Measurements from ENCODE around the gene JUNB.

Gene JUNB

GRCh38 chr19:12752056-12752781 is 39.1 kb upstream of the JUNB start:
- H3K4me3 ChIP-seq (ENCODE audit: low read length), result no peak overlapping the region
- DNase-seq (ENCODE audit: low read depth), result no peak

GRCh38 chr19:12754465-12755196 is 36.7 kb upstream of the JUNB start:
- no peak for TF ChIP-seq CTCF (conservative IDR thresholded peaks at IDR 0.05; ENCODE audit: low read length)
- no peak overlapping the region for H3K4me3 ChIP-seq (ENCODE audit: low read length)
- no peak for DNase-seq (ENCODE audit: low read depth)

More at GRCh38 chr19:12752056-12752781, 39.1 kb upstream of the JUNB start:
- TF ChIP-seq CTCF (conservative IDR thresholded peaks at IDR 0.05; ENCODE audit: low read length), result no peak

- no peak overlapping the region for H3K4me3 ChIP-seq (ENCODE audit: low read length)
- TF ChIP-seq CTCF (conservative IDR thresholded peaks at IDR 0.05; ENCODE audit: low read length), result no peak
- DNase-seq (ENCODE audit: low read depth), result no peak
Measured at GRCh38 chr19:12756150-12756883, 35.0 kb upstream of the JUNB start.

- DNase-seq (ENCODE audit: low read depth), result peak; percentile 69
- H3K4me3 ChIP-seq (ENCODE audit: low read length), result peak overlapping the region; percentile 52
- peak; percentile 67 for TF ChIP-seq CTCF (conservative IDR thresholded peaks at IDR 0.05; ENCODE audit: low read length)
Measured at GRCh38 chr19:12757544-12758274, 33.6 kb upstream of the JUNB start.

- no peak overlapping the region for H3K4me3 ChIP-seq (ENCODE audit: low read length)
- no peak for TF ChIP-seq CTCF (conservative IDR thresholded peaks at IDR 0.05; ENCODE audit: low read length)
- DNase-seq (ENCODE audit: low read depth), result no peak
Measured at GRCh38 chr19:12759686-12760085, 31.6 kb upstream of the JUNB start.

GRCh38 chr19:12763100-12763499 is 28.2 kb upstream of the JUNB start:
- no peak for DNase-seq (ENCODE audit: low read depth)
- no peak for TF ChIP-seq CTCF (conservative IDR thresholded peaks at IDR 0.05; ENCODE audit: low read length)
- H3K4me3 ChIP-seq (ENCODE audit: low read length), result no peak overlapping the region
